Ascending aorta (tissue), 2 donors: ENCODE measurements around the gene RPAIN. TPM values are rescaled to one million over a fixed set of nuclear protein-coding genes. Genes with fewer than 3 reads are reported as not detected.
A peak's percentile ranks its signal among the peaks of the same experiment; 100 is the strongest.

ENCODE experiments used
- DNase-seq, 2 donors: peaks; one replicate each; pipeline ENCODE4 v3.0.0-alpha.2; 2019; ENCODE audit warnings: low spot score in 2 of 2
- H3K27ac ChIP-seq, 2 donors: fragments of 200-600 bp; sonication (generic); one replicate each; pipeline ENCODE4 v1.5.1; 2016 to 2017; ENCODE audit warnings: mild to moderate bottlenecking in 1 of 2
- H3K27me3 ChIP-seq: fragments of 200-600 bp; sonication (generic); one replicate; pipeline ENCODE4 v1.5.1; 2017
- H3K36me3 ChIP-seq, 2 donors: fragments of 200-600 bp; sonication (generic); one replicate each; pipeline ENCODE4 v1.5.1; 2016
- H3K4me1 ChIP-seq, 2 donors: fragments of 200-600 bp; sonication (generic); one replicate each; pipeline ENCODE4 v1.5.1; 2016 to 2017; ENCODE audit warnings: mild to moderate bottlenecking in 1 of 2
- H3K4me3 ChIP-seq, 2 donors: fragments of 200-600 bp; sonication (generic); one replicate each; pipeline ENCODE4 v1.5.1; 2016 to 2017; ENCODE audit warnings: mild to moderate bottlenecking in 1 of 2
- H3K9me3 ChIP-seq, 2 donors: fragments of 200-600 bp; sonication (generic); one replicate each; pipeline ENCODE4 v1.5.1; 2016
- intact Hi-C: fragments of 100-400 bp; cut with DNase I; formaldehyde crosslinking; loops from one replicate; pipeline ENCODE4 v1.15.1; 2023
- total RNA-seq: library from RNA; depleted of rRNA; stranded (reverse); fragments of >200 nt; gene quantifications from one replicate; pipeline ENCODE4 v1.1.0, GENCODE V29; 2016
- TF ChIP-seq, protein P1 (sequence below), 3 experiments: fragments of 200-600 bp in 2 of 3; fragments of 450-650 bp in 1 of 3; sonication (generic) in 2 of 3; IDR thresholded peaks; one replicate each; pipeline ENCODE4 v1.5.1; 2016 to 2019; ENCODE audit warnings: antibody characterized with exemption in 3 of 3, mild to moderate bottlenecking in 1 of 3, moderate library complexity in 1 of 3

RPAIN gene
- total RNA-seq, 1 donor from 2014 or later: 6.4 TPM

DNA sequence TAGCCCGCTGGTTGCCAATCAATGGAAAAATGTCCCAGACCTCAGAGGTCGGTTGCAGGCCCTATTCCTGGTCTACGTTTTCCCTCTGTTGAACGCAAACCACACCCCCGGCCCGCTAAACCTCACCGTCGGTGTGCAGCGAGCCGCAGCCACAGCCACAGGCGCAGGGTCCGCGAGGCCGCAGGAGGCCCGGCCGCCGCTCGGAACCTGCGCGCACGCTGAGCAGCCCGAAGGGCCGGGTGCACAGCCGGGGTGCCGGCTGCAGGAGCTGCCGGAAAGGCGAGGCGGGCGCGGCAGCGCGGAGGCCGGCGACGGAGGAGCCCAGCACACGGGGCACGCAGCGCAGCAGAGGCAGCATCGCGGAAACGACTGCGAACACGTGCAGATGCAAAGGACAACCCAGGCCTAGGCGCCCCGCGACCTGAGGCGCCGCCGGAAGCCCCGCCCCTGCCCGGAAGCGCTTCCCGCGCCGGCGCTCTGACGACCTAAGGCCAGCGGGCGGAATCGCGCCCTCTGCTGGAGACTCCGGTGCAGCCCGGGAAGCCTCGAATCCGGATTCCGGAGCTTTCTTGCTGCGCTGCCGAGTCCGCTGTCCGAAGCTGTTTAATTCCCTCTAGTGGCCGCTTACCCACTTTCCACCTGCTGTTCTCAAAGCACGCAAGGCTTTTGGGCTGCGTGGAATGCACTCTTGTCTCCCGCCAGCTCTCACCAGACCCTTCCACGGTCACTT lies 18.9 kb downstream of the RPAIN start, which contains the start of gene C1QBP:
Gene C1QBP, minus strand, starts transcription at position 440 of the 730 bp plus-strand sequence. Its CDS starts 82 bp downstream, at position 358.
- TF ChIP-seq, protein P1, sequence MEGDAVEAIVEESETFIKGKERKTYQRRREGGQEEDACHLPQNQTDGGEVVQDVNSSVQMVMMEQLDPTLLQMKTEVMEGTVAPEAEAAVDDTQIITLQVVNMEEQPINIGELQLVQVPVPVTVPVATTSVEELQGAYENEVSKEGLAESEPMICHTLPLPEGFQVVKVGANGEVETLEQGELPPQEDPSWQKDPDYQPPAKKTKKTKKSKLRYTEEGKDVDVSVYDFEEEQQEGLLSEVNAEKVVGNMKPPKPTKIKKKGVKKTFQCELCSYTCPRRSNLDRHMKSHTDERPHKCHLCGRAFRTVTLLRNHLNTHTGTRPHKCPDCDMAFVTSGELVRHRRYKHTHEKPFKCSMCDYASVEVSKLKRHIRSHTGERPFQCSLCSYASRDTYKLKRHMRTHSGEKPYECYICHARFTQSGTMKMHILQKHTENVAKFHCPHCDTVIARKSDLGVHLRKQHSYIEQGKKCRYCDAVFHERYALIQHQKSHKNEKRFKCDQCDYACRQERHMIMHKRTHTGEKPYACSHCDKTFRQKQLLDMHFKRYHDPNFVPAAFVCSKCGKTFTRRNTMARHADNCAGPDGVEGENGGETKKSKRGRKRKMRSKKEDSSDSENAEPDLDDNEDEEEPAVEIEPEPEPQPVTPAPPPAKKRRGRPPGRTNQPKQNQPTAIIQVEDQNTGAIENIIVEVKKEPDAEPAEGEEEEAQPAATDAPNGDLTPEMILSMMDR (IDR thresholded peaks at IDR 0.05): peak; percentile 98 to 99 (median 99)
- peaks cover 25 to 29% of the 10 kb centered on the region in 2 donors for H3K36me3 ChIP-seq
- no peaks in the 10 kb centered on the region for H3K27me3 ChIP-seq
- H3K4me3 ChIP-seq: peak within 1 kb of the TSS; percentile 87 to 91
- H3K27ac ChIP-seq: peak within 1 kb of the TSS; percentile 67 to 77
- H3K4me1 ChIP-seq: peaks cover 0 to 7% of the 10 kb centered on the region in 2 donors
- no peaks in the 10 kb centered on the region for H3K9me3 ChIP-seq
- DNase-seq: peak; percentile 29 to 95
- intact Hi-C loops: loop anchor here (1.0 to 5.0 kb wide), 3 partner anchors 20 to 192 kb away; partner anchors contain the start of genes DHX33 and NUP88

DNA sequence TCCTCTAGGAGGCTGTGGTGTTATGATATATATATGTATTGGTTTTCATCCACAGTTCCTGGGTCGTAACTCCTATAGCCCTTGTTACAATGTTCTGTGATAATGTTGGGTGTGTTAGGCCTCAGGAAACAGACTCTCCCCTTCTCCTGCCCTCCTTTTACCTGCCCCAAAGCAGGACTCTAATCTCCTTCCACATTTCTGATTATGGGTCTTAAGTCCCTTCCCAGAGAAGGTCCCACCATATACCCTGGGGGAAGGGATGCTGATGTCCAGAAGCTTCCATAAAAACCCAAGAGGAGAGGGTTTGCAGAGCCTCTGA lies 19.4 kb downstream of the RPAIN start:
- DNase-seq: no peak
- H3K4me3 ChIP-seq: peak overlapping the region; percentile 87 to 91
- peak overlapping the region; percentile 67 to 77 for H3K27ac ChIP-seq
- no peaks in the 10 kb centered on the region for H3K9me3 ChIP-seq
- intact Hi-C loops: loop anchor here (1.0 to 5.0 kb wide), 3 partner anchors 20 to 192 kb away; partner anchors contain the start of genes DHX33 and NUP88
- no peaks in the 10 kb centered on the region for H3K27me3 ChIP-seq
- peaks cover 21 to 30% of the 10 kb centered on the region in 2 donors for H3K36me3 ChIP-seq
- TF ChIP-seq, protein P1 (IDR thresholded peaks at IDR 0.05): no peak
- H3K4me1 ChIP-seq: peaks cover 0 to 7% of the 10 kb centered on the region in 2 donors

DNA sequence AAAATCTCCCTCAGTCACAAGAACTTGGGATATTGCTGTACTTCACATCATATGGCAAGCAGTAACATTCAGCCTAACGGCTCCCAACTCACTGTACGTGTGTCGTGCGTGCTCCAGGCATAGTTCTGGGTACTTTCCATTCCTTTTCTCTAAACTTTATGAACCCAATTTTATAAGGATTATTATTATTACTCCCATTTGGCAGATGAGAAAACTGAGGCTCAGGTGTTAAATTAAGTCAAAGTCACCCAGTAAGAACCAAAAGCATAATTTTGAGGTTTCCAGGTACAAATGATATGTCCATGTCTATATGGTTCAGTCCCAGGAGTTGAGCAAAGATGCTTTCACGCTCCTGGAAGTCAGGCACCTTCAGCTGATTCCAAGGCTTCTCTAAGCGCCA lies 23.7 kb downstream of the RPAIN start:
- intact Hi-C loops: no loop called here
- H3K36me3 ChIP-seq: peaks cover 26 to 53% of the 10 kb centered on the region in 2 donors
- no peak for DNase-seq
- H3K27ac ChIP-seq: no peak overlapping the region
- H3K27me3 ChIP-seq: no peaks in the 10 kb centered on the region
- no peaks in the 10 kb centered on the region for H3K4me1 ChIP-seq
- TF ChIP-seq, protein P1 (IDR thresholded peaks at IDR 0.05): no peak
- H3K4me3 ChIP-seq: no peak overlapping the region
- H3K9me3 ChIP-seq: no peaks in the 10 kb centered on the region

DNA sequence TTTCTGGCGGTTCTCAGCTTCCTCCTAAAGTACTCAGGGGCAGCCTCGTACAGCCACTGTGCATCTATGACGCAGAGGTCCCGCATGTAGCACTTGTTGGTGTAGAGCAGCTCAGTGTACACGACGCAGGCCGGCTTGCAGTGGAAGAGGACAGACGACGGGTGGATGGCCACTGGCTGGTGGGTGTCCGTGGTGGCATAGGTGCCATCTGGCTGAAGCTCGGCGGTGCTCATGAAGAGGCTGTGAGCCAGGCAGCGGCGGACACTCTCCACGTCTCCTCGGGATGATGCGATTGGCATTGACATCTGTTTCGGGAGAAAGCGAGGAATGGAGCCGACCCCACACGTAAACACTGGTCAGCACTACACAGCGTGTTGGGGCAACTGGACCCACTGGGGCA lies 24.2 kb downstream of the RPAIN start:
- DNase-seq: no peak
- H3K4me3 ChIP-seq: no peak overlapping the region
- H3K27me3 ChIP-seq: no peaks in the 10 kb centered on the region
- intact Hi-C loops: no loop called here
- no peak overlapping the region for H3K27ac ChIP-seq
- no peaks in the 10 kb centered on the region for H3K9me3 ChIP-seq
- H3K4me1 ChIP-seq: no peaks in the 10 kb centered on the region
- H3K36me3 ChIP-seq: peaks cover 28 to 55% of the 10 kb centered on the region in 2 donors
- TF ChIP-seq, protein P1 (IDR thresholded peaks at IDR 0.05): no peak

DNA sequence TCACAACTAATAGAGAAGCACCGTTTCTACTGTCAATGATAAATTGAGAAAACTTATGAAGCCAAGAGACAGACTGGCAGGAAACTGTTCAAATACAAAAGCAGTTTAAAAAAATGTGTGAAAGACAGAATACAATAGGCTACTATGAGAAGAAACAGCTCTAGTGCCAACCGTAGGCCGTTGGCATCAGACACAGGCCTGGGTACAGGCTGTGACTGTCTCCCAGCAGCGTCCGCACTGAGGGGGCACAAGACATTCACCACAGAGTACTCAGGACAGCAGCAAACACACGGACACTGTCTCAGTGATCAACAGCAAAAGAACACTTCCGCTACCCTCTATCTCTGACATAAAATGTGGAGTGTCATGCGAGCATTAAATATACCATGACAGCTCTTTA lies 26.8 kb downstream of the RPAIN start:
- no peaks in the 10 kb centered on the region for H3K4me1 ChIP-seq
- intact Hi-C loops: no loop called here
- peaks cover 47 to 79% of the 10 kb centered on the region in 2 donors for H3K36me3 ChIP-seq
- TF ChIP-seq, protein P1 (IDR thresholded peaks at IDR 0.05): no peak
- H3K9me3 ChIP-seq: no peaks in the 10 kb centered on the region
- H3K27ac ChIP-seq: no peak overlapping the region
- no peaks in the 10 kb centered on the region for H3K27me3 ChIP-seq
- no peak for DNase-seq
- no peak overlapping the region for H3K4me3 ChIP-seq
